H1 (cell line): ENCODE data around the gene GALNT18.

ENCODE experiments used
- CTCF ChIP-seq, 3 experiments: IDR thresholded peaks; 1 replicate in 2 of 3; 2 replicates in 1 of 3; pipeline versions ENCODE4 v1.5.1 to v1.6.1; 2011; ENCODE audit warnings: low read length in 3 of 3, mild to moderate bottlenecking in 3 of 3, inconsistent platforms in 2 of 3, low read depth in 1 of 3, moderate library complexity in 1 of 3; ENCODE audit not compliant: insufficient read depth in 1 of 3; ENCODE audit errors: control extremely low read depth in 1 of 3
- EP300 ChIP-seq, 2 experiments: IDR thresholded peaks; 1 replicate in 1 of 2; 2 replicates in 1 of 2; pipeline ENCODE4 v1.6.1; 2011 to 2012; ENCODE audit warnings: low read depth in 2 of 2, low read length in 2 of 2, mild to moderate bottlenecking in 2 of 2, borderline replicate concordance in 1 of 2, inconsistent platforms in 1 of 2, moderate library complexity in 1 of 2
- EZH2 ChIP-seq: fragments of 200-600 bp; sonication (generic); IDR thresholded peaks from 2 replicates; pipeline ENCODE4 v1.7.1; 2012; ENCODE audit warnings: low read depth, mild to moderate bottlenecking, moderate library complexity, low read length, inconsistent platforms; ENCODE audit not compliant: severe bottlenecking
- GABPA ChIP-seq: IDR thresholded peaks from 2 replicates; pipeline ENCODE4 v1.6.1; 2011; ENCODE audit warnings: mild to moderate bottlenecking, low read length, moderate library complexity, borderline replicate concordance; ENCODE audit not compliant: insufficient read depth
- POLR2A ChIP-seq, 2 experiments: IDR thresholded peaks; 1 replicate in 1 of 2; 2 replicates in 1 of 2; pipeline ENCODE4 v1.6.1; 2011; ENCODE audit warnings: low read depth in 2 of 2, low read length in 2 of 2, mild to moderate bottlenecking in 2 of 2; ENCODE audit errors: control extremely low read depth in 1 of 2
- YY1 ChIP-seq: IDR thresholded peaks from 2 replicates; pipeline ENCODE4 v1.6.1; 2011; ENCODE audit warnings: low read depth, mild to moderate bottlenecking, low read length

DNA sequence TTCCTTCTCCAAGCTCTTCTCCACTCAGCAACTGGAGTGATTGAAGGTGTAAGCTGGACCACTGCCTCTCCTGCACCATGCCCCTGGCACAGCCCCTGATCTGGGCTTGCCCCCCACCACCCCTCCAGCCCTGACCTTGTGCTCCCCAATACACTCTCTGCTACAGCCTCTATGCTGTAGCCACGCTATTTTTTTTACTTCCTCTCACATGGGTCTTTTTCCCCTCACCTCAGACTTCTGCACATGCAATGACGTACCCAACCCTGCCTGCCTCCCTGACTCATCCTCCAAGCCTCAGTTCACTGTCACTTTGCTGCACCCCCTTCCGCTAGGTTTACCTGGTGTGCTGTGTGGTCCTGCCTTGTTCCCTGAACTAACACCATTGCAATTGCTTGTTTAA lies 277.8 kb downstream of the GALNT18 start:
- no peak for TF ChIP-seq POLR2A (IDR thresholded peaks at IDR 0.05; ENCODE audit: control extremely low read depth in 1 of 2, low read depth in 2 of 2, low read length in 2 of 2)
- no peak for TF ChIP-seq GABPA
- no peak for TF ChIP-seq EZH2
- no peak for TF ChIP-seq YY1
- TF ChIP-seq EP300 (IDR thresholded peaks at IDR 0.05; ENCODE audit: borderline replicate concordance in 1 of 2, low read depth in 2 of 2, low read length in 2 of 2) = no peak
- TF ChIP-seq CTCF (IDR thresholded peaks at IDR 0.05; ENCODE audit: control extremely low read depth in 1 of 3, insufficient read depth in 1 of 3, low read depth in 1 of 3, low read length in 3 of 3) = no peak
